K562 treated with DMSO at 1 percent for 24 hours (cell line): ENCODE measurements around the gene KDF1. TPM values are rescaled to one million over a fixed set of nuclear protein-coding genes. Genes with fewer than 3 reads are reported as not detected.

Experiments
- total RNA-seq: library from RNA; unstranded; fragments of 300-600 nt; gene quantifications from 2 replicates; pipeline ENCODE4 v1.2.3, GENCODE V29; 2022; ENCODE audit warnings: low read depth; ENCODE audit not compliant: insufficient read depth

Gene KDF1, protein sequence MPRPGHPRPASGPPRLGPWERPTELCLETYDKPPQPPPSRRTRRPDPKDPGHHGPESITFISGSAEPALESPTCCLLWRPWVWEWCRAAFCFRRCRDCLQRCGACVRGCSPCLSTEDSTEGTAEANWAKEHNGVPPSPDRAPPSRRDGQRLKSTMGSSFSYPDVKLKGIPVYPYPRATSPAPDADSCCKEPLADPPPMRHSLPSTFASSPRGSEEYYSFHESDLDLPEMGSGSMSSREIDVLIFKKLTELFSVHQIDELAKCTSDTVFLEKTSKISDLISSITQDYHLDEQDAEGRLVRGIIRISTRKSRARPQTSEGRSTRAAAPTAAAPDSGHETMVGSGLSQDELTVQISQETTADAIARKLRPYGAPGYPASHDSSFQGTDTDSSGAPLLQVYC
- 3.7 and 4.7 TPM in 2 replicates for total RNA-seq

GRCh38 chr1:26959722-26960624 lies at the start of gene KDF1:
Gene KDF1 (minus strand): TSS chr1:26960468. CDS start chr1:26952380, 8,088 bp downstream.

GRCh38 chr1:26993237-26994019 lies 33.2 kb upstream of the KDF1 start, which contains the start of gene TRNP1:
Gene TRNP1 (plus strand): TSS chr1:26993692. CDS start chr1:26993787, 95 bp downstream.

GRCh38 chr1:26921540-26922430 lies 38.5 kb downstream of the KDF1 start, which contains the start of gene NUDC:
Gene NUDC (plus strand): TSS chr1:26921743. CDS start chr1:26921849, 106 bp downstream.

GRCh38 chr1:26913754-26914619 lies 46.3 kb downstream of the KDF1 start, which contains the start of gene NR0B2:
Gene NR0B2 (minus strand): TSS chr1:26913975. CDS start chr1:26913940, 35 bp downstream.

GRCh38 chr1:26900001-26900814 lies 60.1 kb downstream of the KDF1 start, which contains the start of gene GPATCH3:
Gene GPATCH3 (minus strand): TSS chr1:26900467. CDS start chr1:26900442, 25 bp downstream.

Other genes starting within 250 kb of the KDF1 start
- 17.8 and 18.1 TPM in 2 replicates for gene PIGV, start 172.5 kb downstream of the KDF1 start, total RNA-seq
- 22.3 and 24.0 TPM in 2 replicates for gene ZDHHC18, start 133.8 kb downstream of the KDF1 start, total RNA-seq
- gene SFN, start 97.3 kb downstream of the KDF1 start, total RNA-seq: 3.7 and 6.0 TPM in 2 replicates
- 27.3 and 31.7 TPM in 2 replicates for gene GPN2, start 70.2 kb downstream of the KDF1 start, total RNA-seq
- 23.8 and 23.9 TPM in 2 replicates for gene GPATCH3, start 60.0 kb downstream of the KDF1 start, total RNA-seq
- not detected in 2 replicates for gene NR0B2, start 46.5 kb downstream of the KDF1 start, total RNA-seq
- gene NUDC, start 38.7 kb downstream of the KDF1 start, total RNA-seq: 128 and 137 TPM in 2 replicates
- gene TRNP1, start 33.2 kb upstream of the KDF1 start, total RNA-seq: 0.44 and 1.3 TPM in 2 replicates
- gene TENT5B, start 52.4 kb upstream of the KDF1 start, total RNA-seq: 3.8 and 4.5 TPM in 2 replicates
- gene SLC9A1, start 194.7 kb upstream of the KDF1 start, total RNA-seq: 20.6 and 22.8 TPM in 2 replicates